Cardiac muscle cell (in vitro differentiated cells and primary cell): ENCODE measurements around the gene ZKSCAN4. TPM values are rescaled to one million over a fixed set of nuclear protein-coding genes. Genes with fewer than 3 reads are reported as not detected.

Source experiments
- DNase-seq, 2 donors: peaks; one replicate each; pipeline versions ENCODE4 v3.0.0 to v3.0.0-alpha.2; 2010 to 2017; ENCODE audit warnings: low read depth in 1 of 2, low spot score in 1 of 2
- H3K27ac ChIP-seq: fragments of 200-600 bp; sonication (generic); 2 replicates; pipeline ENCODE4 v1.5.1; 2016
- H3K27me3 ChIP-seq: fragments of 200-600 bp; sonication (generic); 2 replicates; pipeline ENCODE4 v1.6.0; 2016; ENCODE audit warnings: control low read depth
- H3K36me3 ChIP-seq: fragments of 200-600 bp; sonication (generic); 2 replicates; pipeline ENCODE4 v1.5.1; 2016; ENCODE audit warnings: control low read depth
- H3K4me1 ChIP-seq: fragments of 200-600 bp; sonication (generic); 2 replicates; pipeline ENCODE4 v1.8.1; 2017; ENCODE audit warnings: low read depth, mild to moderate bottlenecking, mixed run types
- H3K4me3 ChIP-seq: fragments of 200-600 bp; sonication (generic); 2 replicates; pipeline ENCODE4 v1.5.1; 2016; ENCODE audit warnings: mild to moderate bottlenecking
- H3K9me3 ChIP-seq: fragments of 200-600 bp; sonication (generic); 2 replicates; pipeline ENCODE4 v1.5.1; 2017; ENCODE audit warnings: low read depth, mild to moderate bottlenecking, control low read depth
- polyA plus RNA-seq: library from polyadenylated mRNA; unstranded; fragments of >200 nt; fragmentation: Nextera tagmentation; extraction: Ambion mirVana; gene quantifications from 2 replicates; pipeline ENCODE4 v1.2.1, GENCODE V29; 2016
- total RNA-seq: library from RNA; depleted of rRNA; stranded (reverse); fragments of >200 nt; gene quantifications from 2 replicates; pipeline ENCODE4 v1.2.3, GENCODE V29; 2016
- TF ChIP-seq, protein P1 (sequence below): IDR thresholded peaks from 2 replicates; pipeline ENCODE4 v1.5.1; 2012; ENCODE audit warnings: low read depth, mild to moderate bottlenecking, low read length

The ZKSCAN4 gene
- total and polyA plus RNA-seq, 2 experiments from 2014 or later: 7.1 to 7.9 TPM

DNA sequence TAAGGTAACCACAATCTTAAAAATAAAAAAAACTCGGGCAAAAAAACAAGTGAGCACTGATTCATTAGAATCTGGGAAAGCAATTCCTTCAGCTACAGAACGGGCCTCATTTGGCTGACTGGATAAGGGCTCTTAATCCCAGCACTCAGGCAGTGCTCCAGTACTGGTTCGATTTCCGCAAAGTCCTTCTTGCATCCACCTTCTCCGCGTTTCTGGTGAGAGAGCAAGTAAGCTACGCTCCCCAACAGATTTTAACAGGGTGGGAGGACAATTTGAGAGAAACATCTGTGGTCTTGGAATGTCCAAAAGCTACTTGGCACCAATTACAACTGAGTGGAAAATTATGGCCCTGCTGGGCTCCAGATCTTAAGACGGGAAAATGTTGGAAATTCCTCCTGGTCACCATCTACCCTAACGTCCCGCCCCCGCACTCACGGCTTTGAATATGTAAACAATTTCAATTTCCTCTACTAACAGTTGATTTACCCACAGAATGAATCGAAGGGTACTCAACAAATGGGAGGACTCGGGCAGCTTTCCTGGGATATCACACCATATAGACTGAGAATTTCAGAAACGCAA lies 45.0 kb downstream of the ZKSCAN4 start:
- Histone ChIP-seq H3K4me1 (peaks cover 7% of the 10 kb centered on the region), H3K27me3 (peaks cover 97% of the 10 kb centered on the region), H3K4me3 (peak overlapping the region; percentile 30), H3K9me3 (no peaks in the 10 kb centered on the region), H3K36me3 (no peaks in the 10 kb centered on the region), H3K27ac (no peak overlapping the region)
- no peak for DNase-seq
- TF ChIP-seq, protein P1, sequence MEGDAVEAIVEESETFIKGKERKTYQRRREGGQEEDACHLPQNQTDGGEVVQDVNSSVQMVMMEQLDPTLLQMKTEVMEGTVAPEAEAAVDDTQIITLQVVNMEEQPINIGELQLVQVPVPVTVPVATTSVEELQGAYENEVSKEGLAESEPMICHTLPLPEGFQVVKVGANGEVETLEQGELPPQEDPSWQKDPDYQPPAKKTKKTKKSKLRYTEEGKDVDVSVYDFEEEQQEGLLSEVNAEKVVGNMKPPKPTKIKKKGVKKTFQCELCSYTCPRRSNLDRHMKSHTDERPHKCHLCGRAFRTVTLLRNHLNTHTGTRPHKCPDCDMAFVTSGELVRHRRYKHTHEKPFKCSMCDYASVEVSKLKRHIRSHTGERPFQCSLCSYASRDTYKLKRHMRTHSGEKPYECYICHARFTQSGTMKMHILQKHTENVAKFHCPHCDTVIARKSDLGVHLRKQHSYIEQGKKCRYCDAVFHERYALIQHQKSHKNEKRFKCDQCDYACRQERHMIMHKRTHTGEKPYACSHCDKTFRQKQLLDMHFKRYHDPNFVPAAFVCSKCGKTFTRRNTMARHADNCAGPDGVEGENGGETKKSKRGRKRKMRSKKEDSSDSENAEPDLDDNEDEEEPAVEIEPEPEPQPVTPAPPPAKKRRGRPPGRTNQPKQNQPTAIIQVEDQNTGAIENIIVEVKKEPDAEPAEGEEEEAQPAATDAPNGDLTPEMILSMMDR: no peak

DNA sequence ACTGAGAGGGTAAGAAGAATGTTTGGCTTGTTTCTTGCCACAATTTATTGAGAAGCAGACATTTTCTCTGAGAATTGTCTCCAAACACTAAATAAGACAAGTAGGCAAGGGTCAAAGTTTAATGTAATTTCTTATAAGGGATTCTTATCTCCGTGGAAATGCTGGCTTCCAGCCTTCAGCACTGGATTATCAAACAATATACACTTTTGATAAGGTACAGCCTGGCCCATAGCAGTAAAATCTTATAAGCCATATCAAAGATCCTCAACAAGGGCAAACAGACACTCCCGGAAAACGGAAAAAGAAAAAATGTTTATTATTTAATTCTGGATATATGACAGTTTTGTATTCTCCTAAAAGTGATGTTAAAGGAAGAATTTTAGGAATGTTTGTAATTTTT lies 45.5 kb downstream of the ZKSCAN4 start:
- Histone ChIP-seq H3K36me3 (no peaks in the 10 kb centered on the region), H3K27me3 (peaks cover 97% of the 10 kb centered on the region), H3K4me3 (no peak overlapping the region), H3K27ac (no peak overlapping the region), H3K9me3 (no peaks in the 10 kb centered on the region), H3K4me1 (peaks cover 7% of the 10 kb centered on the region)
- no peak for DNase-seq
- TF ChIP-seq, protein P1: no peak

DNA sequence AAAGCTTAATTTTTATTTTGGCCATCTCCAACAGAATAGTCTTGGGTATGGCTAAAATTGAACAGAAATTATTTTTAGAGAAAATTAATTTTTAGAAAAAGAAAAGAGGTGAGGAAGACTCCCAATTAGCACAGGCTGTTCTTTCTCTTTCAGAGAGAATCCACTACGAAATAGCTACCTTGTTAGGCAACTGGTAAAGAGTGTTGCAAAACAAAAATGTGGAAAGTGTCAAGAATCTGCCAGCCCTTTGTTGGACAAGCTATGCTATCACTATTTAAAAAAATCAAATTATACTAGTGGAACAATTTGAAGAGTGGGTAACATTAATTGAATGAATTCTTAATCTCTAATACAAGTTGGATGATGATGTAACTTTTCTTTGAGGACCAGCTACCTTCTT lies 46.2 kb downstream of the ZKSCAN4 start:
- H3K27ac ChIP-seq: no peak overlapping the region

DNA sequence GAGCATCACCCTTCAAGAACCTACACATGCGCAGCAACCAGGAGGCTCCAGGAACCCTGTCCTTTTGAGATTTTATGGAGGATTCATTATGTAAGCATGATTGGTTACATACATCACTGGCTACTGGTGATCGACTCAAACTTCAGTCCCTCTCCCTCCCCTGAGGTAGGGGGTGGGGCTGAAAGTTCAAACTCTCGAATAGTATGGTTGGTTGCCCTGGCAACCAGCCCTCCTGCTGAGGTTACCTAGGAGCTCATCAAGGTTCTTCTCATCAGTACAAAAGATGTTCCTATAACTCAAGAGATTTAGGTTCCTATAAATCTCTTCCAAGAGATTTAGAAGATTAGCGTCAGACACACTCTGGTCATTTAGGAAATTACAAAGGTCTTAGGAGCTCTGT lies 48.9 kb downstream of the ZKSCAN4 start:
- no peaks in the 10 kb centered on the region for H3K9me3 ChIP-seq
- H3K4me3 ChIP-seq: no peak overlapping the region
- no peaks in the 10 kb centered on the region for H3K36me3 ChIP-seq
- H3K27ac ChIP-seq: no peak overlapping the region
- H3K27me3 ChIP-seq: peaks cover 81% of the 10 kb centered on the region
- no peak for DNase-seq
- peaks cover 5% of the 10 kb centered on the region for H3K4me1 ChIP-seq
- TF ChIP-seq, protein P1: no peak

More for the DNA sequence above, 46.2 kb downstream of the ZKSCAN4 start:
- H3K9me3 ChIP-seq: no peaks in the 10 kb centered on the region
- peaks cover 96% of the 10 kb centered on the region for H3K27me3 ChIP-seq
- no peak overlapping the region for H3K4me3 ChIP-seq
- H3K36me3 ChIP-seq: no peaks in the 10 kb centered on the region
- TF ChIP-seq, protein P1: no peak
- peaks cover 7% of the 10 kb centered on the region for H3K4me1 ChIP-seq
- no peak for DNase-seq

DNA sequence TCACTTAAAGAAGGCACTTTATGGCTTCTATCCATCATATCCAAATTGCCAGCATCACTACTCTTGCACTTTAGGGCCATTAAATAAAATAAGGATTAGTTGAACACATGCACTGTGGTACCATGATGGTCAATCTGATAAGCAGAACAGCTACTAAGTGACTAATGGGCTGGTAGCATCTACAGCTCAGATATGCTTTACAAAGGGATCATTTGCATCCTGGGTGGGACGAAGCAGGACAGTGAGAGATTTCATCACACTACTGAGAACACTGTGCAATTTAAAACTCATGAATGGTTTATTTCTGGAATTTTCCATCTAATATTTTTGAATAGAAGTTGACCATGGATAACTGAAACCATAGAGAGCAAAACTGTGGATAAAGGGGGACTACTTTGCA lies 52.0 kb downstream of the ZKSCAN4 start:
- H3K4me3 ChIP-seq: no peak overlapping the region
- DNase-seq: no peak
- peaks cover 49% of the 10 kb centered on the region for H3K27me3 ChIP-seq
- no peaks in the 10 kb centered on the region for H3K9me3 ChIP-seq
- H3K4me1 ChIP-seq: no peaks in the 10 kb centered on the region
- no peaks in the 10 kb centered on the region for H3K36me3 ChIP-seq
- TF ChIP-seq, protein P1: no peak
- H3K27ac ChIP-seq: no peak overlapping the region

Other genes starting within 250 kb of the ZKSCAN4 start
- gene ZNF165, start 171.7 kb downstream of the ZKSCAN4 start, total RNA-seq: 0.95 and 1.6 TPM in 2 replicates
- gene ZNF165, start 171.7 kb downstream of the ZKSCAN4 start, polyA plus RNA-seq: 1.8 and 1.9 TPM in 2 replicates
- gene ZSCAN16, start 127.7 kb downstream of the ZKSCAN4 start, total RNA-seq: 7.4 and 10.3 TPM in 2 replicates
- gene ZSCAN16, start 127.7 kb downstream of the ZKSCAN4 start, polyA plus RNA-seq: 7.4 and 9.3 TPM in 2 replicates
- gene ZKSCAN8, start 110.4 kb downstream of the ZKSCAN4 start, total RNA-seq: 24.8 and 58.3 TPM in 2 replicates
- 11.0 and 16.2 TPM in 2 replicates for gene ZKSCAN8, start 110.4 kb downstream of the ZKSCAN4 start, polyA plus RNA-seq
- gene ZSCAN9, start 27.0 kb downstream of the ZKSCAN4 start, total RNA-seq: 18.6 and 21.8 TPM in 2 replicates
- gene ZSCAN9, start 27.0 kb downstream of the ZKSCAN4 start, polyA plus RNA-seq: 14.4 and 15.4 TPM in 2 replicates
- gene NKAPL, start 7.0 kb upstream of the ZKSCAN4 start, total RNA-seq: not detected in 2 replicates
- not detected in 2 replicates for gene NKAPL, start 7.0 kb upstream of the ZKSCAN4 start, polyA plus RNA-seq
- gene ZSCAN26, start 14.9 kb upstream of the ZKSCAN4 start, total RNA-seq: 23.7 and 37.9 TPM in 2 replicates
- gene ZSCAN26, start 14.9 kb upstream of the ZKSCAN4 start, polyA plus RNA-seq: 20.2 and 25.3 TPM in 2 replicates
- gene PGBD1, start 29.3 kb upstream of the ZKSCAN4 start, total RNA-seq: 7.5 and 8.2 TPM in 2 replicates
- gene PGBD1, start 29.3 kb upstream of the ZKSCAN4 start, polyA plus RNA-seq: 6.0 and 8.2 TPM in 2 replicates
- gene ZSCAN31, start 83.9 kb upstream of the ZKSCAN4 start, total RNA-seq: 5.0 and 8.1 TPM in 2 replicates
- 3.8 and 6.8 TPM in 2 replicates for gene ZSCAN31, start 83.9 kb upstream of the ZKSCAN4 start, polyA plus RNA-seq
- gene ZKSCAN3, start 97.7 kb upstream of the ZKSCAN4 start, total RNA-seq: 11.2 and 13.3 TPM in 2 replicates
- gene ZKSCAN3, start 97.7 kb upstream of the ZKSCAN4 start, polyA plus RNA-seq: 7.2 and 7.8 TPM in 2 replicates
- 7.6 and 12.0 TPM in 2 replicates for gene ZSCAN12, start 147.5 kb upstream of the ZKSCAN4 start, total RNA-seq
- 7.0 and 7.3 TPM in 2 replicates for gene ZSCAN12, start 147.5 kb upstream of the ZKSCAN4 start, polyA plus RNA-seq
- 6.9 and 11.3 TPM in 2 replicates for gene ZSCAN23, start 191.2 kb upstream of the ZKSCAN4 start, total RNA-seq
- 0.90 and 4.9 TPM in 2 replicates for gene ZSCAN23, start 191.2 kb upstream of the ZKSCAN4 start, polyA plus RNA-seq